Fibroblast of the conjunctiva (primary cell): Measurements from ENCODE around the gene BMI1.

Source experiments
- DNase-seq: peaks from one replicate; pipeline ENCODE4 v3.0.0-alpha.2; 2010; ENCODE audit warnings: low read depth

BMI1 gene

DNA sequence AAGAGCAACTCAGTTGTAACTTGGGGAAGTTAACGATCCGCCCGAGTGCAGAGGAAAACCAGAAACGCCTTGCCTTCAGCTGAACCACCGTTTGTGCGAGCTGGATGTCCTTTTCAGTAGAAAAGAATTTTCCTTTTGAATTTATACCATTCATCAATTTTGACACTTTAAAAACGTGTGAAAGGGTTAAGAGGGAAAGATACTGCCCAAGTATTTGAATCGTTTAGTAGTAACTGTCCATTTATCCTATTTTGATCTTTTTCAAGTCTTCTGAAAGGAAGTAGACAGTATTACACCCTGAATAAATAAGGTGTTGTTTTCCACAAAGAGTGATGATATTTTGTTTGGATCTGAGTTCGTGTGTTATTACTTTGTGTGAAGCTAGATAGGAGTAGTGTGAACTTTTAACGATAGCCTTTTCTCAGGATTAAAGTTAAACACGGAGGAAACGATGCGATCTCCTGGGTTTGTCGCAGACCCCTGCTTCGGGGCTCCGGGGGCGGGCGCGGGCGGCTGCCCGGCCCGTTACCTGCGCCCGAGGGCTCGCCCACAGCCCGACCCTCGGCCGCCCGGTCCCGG lies 830 bp upstream of the BMI1 start:
- DNase-seq = no peak

DNA sequence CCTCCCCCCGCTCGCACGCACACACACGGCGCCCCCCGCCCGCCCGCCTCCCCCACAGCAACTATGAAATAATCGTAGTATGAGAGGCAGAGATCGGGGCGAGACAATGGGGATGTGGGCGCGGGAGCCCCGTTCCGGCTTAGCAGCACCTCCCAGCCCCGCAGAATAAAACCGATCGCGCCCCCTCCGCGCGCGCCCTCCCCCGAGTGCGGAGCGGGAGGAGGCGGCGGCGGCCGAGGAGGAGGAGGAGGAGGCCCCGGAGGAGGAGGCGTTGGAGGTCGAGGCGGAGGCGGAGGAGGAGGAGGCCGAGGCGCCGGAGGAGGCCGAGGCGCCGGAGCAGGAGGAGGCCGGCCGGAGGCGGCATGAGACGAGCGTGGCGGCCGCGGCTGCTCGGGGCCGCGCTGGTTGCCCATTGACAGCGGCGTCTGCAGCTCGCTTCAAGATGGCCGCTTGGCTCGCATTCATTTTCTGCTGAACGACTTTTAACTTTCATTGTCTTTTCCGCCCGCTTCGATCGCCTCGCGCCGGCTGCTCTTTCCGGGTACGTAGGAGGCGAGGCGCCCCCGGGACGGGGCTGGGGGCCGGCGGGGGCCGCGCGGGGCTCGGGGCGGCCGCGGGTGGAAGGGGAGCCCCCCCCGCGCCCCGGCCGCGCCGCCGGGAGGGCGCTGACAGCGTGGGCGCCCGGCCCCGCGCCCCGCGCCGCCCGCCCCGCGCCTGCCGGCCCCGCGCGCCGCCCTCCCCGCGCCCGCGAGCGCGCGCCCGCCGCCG lies 441 bp downstream of the BMI1 start:
- DNase-seq = peak; percentile 37

DNA sequence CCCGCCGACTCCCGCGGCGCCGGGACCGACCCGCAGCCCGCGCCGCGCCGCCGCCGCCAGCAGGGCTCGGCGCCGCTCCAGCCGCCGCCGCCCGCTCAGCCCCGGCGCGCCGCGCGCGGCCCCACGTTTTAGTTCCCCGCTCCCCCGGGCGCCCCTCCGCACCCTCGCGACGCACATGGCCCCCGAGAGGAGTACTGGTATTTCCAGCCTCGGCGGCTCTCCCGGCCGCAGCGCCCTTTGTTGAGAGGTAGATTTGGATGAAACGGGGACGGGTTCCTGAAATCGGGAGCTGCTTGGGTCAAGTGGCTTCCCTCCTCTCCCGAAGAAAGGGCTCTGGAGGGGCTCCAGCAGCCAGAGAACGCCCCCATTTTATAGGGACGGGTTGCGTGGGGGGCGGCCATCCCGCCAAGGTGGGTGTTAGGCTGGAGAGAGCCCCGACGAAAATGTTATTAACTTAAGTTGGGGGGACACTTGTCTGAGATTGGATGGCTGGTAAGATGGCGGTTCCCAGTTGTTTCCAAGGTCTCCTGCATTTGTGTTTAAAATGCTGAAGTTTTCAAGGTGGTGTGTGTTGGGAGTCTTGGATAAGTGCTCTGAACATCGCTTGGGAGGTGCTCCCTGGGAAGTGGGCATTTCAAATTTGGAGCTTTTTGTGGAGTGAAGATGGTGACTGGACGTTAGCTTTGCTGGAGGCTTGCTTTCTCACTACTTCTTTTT lies 1.2 kb downstream of the BMI1 start:
- DNase-seq = no peak

DNA sequence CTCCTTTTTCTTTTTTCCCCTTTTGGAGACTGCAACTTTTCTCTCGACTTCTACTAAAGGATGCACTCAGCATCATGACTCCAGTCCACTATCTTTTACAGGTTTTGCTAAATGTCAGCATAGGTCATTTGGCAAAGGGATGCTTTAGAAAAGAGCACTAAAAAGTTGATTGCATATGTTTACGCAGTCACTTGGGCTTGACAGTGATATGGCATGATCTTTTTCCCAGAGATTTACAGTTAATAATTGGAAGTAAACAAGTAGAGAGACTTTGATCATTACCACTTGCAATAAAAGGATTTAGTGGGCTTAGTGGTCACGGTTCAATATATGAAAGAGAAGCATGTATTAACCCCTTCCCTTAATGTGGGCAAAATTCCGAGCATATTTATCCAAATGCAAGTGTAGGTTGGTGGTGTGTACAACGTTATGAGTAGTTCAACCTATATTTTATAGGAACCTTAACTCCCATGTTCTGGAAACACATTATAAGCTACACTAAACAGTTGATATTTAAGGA lies 1.8 kb downstream of the BMI1 start:
- DNase-seq = no peak

DNA sequence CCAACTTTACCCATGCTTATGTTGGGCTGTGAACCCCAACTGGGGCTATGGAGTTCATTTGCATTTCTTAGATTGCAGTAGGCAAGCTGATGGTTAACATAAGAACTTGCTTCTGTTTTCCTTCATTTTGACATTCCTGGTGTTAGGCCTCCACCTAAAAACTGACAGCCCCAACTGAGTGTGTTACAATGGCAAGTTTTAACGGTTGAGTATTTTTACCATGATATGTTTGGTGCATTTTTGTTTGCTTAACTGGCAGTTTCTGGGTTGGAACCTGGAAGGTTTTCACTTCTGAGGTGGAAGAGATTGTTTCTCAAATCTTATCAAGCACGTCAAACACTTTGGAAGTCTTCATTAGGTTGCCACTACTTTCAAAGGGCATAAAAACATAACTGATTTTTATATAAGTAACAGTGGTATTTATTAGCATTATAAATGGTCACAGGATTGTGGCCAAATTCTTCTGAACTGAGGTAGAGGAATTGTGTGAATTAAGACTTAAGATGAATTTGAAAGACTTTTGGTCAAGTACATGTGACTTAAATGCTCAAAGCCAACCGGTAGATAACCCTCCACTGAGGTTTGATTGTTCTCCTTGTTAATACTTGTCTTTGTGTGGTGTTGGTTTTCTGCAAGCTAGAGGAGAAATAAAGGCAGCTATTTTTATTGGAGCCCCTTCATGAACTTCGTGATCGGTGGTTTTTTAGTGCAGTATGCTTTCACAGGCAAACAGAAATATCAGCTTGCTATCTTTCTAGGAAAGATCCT lies 2.8 kb downstream of the BMI1 start:
- DNase-seq = no peak

DNA sequence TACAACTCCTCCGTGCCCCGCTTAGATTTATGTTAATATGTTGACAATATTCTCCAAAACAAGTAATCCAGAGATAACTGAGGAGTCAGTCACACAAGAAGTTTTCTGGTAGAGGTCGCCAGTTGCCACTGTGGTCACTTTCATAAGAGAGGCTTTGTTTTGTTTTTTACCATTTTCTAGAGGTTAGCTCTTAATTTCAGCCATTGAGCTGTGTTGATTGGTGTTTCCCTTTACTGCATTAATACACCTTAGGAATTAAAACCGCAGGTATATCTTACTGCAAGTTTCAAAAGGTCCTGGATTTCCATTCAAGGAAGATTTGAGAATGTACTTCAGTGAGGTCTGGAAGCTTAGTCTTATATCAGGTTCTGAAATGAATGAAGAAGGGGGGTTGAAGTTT lies 3.5 kb downstream of the BMI1 start:
- DNase-seq = no peak

DNA sequence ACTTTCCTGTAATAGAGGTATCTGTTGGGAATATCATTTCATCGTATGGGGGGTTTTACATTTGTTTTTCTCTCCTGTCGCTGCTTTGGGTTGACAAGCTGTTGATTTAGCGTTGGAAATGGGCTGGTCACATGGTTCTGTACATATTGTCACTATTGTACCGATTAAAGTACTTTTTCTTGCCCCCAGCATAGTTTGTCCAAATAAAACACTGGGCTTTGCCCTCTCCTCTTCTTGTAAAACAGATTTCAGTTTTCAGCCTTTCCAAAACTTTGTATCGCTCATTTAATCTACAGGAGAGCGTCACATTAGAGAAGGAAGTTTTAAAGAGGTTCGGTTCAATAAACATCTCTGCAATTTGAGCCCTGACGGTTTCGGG lies 4.0 kb downstream of the BMI1 start:
- no peak for DNase-seq

DNA sequence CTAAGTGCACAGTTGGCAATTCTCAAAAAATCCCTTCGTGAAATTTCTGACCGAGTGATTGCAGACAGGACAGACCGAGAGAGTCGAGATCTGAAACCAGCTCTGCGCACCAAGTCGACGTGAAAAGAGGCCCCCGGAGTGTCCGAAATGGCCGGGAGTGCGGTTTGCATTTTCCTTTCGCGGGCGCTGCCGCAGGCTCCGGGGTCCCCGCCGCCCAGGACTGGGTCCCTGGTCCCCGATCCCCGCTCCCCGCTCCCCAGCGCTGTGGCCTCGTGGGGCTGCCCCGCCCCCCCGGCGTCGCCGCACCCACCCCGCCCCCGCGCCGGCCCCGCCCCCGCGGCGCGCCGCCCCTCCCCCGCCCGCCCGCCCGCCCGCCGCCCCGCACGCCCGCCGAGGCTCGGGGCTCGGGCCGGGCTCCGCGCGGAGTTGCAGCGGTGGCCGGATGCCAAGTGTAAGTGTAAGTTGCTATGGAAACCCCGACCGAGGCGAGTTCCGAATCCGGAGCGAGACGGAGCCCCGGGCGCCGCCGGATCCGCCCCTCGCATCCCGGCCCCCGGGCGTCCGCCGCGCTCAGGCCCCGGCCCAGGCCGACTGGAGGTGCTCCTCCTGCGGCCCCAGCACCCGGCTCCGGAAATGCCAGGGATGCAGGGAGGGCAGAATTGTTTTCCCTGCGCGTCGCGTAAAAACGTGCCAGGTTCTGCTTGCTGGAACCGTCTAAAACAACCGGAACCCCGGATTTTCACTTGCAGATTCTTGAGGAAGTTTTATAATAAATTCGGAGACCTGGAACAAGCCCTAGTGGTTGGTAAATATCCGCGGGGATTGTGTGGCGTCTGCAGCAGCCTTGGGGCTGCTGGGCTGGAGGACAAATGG lies 4.6 kb downstream of the BMI1 start:
- DNase-seq = peak; percentile 37

DNA sequence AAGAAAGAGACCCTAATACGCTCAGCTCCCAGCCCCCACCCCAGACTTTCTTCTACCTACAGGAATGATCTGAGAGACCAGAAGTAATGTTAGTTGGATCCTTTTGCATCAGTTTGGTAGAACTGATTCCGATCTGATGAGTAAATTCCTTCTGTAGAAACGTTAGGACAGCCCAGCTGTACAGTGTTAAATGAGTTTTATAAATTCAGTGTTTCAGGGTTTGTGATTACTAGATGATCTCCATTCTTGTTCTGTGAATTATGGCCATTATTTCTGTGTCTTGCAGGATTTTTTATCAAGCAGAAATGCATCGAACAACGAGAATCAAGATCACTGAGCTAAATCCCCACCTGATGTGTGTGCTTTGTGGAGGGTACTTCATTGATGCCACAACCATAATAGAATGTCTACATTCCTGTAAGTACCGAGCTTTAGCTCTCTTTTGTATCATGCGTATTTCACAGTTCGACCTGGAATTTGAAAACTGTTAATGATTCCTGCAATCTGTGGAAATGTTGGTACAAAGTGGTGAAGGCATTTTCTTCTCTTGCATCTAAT lies 5.3 kb downstream of the BMI1 start:
- DNase-seq = no peak

DNA sequence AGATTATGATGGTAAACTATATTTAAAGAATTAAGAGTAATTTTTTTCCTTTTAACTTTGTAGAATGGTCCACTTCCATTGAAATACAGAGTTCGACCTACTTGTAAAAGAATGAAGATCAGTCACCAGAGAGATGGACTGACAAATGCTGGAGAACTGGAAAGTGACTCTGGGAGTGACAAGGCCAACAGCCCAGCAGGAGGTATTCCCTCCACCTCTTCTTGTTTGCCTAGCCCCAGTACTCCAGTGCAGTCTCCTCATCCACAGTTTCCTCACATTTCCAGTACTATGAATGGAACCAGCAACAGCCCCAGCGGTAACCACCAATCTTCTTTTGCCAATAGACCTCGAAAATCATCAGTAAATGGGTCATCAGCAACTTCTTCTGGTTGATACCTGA lies 8.3 kb downstream of the BMI1 start:
- DNase-seq = no peak

DNA sequence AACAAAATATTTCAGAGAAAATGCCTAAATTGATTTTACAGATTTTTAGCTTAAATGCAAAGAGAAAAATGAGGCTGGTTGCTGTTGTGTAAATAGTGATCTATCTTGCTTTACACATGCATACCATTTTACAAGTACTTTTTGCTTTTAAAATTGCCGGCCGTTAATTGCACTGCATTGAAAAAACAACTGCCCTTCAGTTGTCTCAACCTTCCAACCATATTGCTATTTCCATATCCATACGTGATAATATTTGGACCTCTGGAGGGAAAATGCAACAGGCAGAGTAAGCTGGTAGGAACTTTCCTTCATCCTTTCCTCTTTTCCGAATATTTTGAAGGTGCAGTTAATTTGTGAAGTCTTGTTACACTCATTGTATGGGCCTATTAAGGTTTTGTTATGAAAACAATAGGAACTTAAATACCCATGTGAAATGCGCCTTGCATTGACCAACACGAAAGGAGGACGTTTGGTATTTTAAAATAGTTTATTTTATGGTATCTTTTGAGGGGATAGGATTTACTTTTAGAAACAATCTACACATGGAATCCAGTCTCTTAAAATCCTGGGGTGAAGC lies 11.3 kb downstream of the BMI1 start:
- no peak for DNase-seq

DNA sequence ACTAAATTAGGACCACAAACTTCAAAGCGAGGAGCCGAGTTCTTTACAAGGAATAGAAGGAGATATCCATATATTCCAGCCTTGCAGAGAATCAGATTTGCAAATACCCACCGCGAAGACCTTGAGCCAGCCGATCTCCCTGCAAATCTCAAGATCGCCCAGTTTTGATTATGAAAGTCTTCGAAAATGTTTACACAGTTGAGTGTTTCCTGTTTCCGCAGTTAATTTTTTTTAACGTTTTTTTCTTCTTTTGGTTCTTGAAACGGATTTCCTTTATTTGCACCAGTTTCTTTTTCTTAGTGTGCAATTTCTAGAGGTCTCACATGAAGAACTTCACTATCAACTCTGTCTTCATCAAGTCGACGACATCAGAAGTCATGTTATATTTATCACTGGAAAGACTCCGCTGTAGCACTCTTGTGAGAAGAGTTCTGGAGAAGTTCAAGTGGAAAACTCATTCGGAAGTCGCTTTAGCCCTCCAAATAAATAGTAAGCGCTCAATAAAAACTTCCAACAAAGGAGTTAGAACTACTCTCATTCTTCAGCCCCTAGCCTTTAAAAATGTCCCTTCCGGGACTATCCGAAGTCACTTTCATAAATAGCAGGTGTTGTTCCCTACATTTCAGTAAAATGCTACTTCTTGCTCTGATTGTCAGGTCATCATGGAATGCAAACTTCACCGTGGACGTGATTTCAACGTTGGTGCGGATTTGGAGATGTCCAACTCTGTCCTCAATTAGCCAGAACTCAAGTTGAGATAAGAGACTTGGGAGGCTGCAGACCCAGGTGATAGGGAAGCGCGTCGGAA lies 12.5 kb downstream of the BMI1 start:
- no peak for DNase-seq

DNA sequence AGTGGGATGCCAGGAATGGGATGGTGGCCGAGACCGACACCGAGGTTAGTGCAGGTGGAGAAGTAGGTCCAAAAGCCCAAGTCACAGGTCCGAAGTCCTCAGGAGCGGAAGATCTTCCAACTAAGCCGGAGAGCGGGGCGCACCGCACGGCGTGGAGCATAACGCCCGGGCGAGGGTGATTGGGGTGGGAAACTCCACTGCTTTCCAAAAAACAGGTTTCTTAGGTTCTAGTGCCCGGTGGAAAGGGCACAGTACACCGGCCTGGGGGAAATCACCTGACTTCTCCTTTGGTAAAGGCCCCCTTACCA lies 13.0 kb downstream of the BMI1 start:
- no peak for DNase-seq

DNA sequence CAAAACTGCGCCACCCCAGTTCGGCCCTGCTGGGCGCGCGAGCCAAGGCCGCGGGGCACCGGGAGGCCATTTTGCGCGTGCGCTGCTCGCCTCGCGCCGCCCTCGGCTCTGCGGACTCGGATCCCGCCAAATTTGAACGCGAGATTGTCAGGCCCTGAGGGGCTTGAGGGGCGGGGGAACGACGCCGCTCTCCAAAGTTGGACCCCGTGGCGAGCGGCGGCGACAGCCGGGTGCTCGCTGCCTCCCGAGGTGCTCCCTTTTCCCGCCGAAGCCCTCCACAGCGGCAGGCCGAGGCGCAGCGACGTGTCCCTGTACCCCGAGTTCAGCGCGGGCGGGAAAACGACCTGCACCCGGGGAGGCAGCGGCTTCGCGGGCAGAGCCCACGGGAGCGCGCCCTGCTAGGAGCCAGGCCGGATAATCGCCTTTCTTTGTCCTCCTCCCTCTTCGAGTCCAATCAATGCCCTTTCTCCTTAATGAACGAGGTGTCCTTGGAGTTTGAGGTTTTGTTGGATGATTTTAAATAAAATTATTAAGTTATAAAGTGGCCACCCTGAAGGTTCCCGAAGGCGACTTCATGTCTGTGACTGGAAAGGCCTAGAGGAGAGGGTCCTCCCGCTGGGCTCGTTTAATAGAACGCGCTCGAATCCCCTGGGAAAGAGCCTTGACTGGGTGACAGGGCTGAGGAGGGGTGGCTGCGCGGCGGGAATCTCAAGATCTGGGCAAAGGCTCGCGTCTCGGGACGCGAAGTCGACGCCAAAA lies 13.7 kb downstream of the BMI1 start:
- DNase-seq = no peak

DNA sequence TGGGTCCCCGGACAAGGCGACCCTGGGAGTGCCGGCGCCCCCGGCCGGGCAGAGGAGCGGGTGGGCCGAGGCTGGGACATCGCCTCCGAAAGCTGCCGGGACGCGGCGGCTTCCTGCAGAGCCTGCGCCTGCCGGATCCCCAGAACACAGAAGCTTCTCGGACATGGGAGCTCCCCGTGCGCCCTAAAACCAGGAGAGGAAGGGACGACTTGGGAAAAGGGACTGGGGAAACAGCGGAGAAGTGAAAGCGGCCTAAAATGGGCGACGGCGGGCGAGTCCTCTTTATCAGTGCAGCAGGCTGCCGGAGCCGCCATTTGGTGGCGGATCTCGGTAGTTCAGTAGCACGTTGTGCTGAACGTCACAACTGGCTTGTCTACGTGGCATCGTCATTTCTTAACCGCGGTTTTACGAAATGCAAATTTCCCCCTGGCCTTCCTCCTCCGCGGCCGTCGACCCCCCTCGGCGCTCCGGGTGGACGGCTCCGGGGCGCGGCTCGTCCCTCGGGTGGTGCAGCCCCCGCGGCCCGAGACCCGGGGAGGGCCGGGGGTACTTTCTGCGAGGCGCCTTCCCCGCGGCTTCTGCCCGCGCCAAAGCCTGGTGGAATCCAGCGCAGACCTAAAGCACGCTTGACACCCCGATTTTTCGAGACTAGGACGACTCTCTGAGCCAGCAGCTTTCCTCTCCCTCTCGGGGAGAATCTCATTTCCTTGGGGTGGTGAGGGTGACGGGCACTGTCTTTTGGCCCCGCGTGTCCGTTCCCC lies 14.5 kb downstream of the BMI1 start:
- no peak for DNase-seq

DNA sequence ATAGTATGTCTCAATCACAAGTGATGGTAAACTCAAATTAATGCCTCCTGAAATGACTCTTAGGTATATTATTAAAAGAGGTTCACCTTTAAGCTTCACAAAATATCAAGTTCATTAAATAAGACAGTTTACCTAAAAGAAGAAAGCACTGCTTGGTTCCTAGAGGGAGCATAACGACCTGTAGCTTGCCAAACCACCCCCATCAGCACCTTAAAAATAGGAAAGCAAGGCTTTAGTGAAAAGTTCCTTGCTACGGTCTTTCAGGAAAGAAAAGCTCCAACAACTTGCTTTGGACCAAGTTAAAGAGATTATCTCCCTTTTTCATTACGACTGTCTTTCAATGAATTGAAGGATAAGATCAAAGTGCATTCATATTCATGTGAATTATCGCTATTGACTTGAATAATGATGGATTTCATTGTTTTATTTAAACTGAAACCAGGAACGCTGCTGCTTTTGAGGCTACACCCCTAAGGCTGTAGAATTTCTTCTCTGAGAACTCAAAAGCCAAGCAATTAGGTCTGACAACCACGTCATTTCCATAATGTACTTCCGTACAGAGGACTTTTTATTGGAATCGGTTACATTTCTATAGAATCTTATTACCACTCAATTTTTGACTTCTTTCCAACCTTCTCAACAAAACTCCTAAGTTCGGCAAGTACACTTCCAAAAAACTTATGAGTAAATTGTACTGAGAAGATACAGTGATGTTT lies 17.4 kb downstream of the BMI1 start:
- no peak for DNase-seq

DNA sequence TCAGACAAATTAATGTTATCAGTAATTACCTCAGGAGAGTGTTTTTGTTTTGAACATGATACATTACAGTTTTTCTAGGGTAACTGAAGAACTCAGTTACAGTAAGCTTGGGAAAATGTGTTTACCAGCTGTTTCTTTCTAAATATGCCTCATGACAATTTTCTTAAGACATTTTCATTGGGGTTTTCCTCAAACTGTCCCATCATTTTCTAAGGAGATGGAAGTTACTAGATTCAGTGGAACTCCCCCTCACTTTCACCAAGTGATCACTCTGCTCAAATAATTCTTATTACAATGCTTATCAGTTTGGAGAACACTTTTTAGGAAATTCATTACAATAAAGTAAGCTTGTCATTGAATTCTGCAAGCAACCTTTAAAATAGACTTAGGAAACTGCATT lies 18.0 kb downstream of the BMI1 start:
- no peak for DNase-seq

DNA sequence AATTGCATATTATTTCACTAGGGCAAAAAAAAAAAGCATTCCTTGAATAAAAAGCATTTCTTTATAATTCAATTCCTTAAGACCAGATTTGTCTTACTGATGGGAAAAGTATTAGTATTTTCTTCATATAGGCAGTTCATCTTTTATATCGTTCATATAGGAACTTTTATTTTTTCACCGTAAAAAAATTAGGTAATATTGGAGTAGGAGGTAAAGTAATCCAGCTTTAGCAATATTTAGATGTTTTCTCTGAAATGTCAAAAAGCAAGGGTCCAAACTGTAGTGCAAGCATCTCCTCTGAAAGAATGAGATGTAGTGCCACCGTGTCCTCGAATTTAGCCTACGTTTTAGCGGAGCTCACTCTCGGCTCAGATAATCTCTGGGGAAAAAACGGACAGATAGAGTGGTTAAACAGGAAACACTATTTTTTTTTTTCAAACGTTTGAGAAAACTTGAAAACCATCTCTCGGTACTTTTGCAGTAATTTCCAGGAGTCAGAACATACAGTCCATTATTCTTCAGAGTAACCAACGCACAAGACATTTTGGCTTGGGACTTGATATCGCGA lies 18.9 kb downstream of the BMI1 start:
- DNase-seq = no peak
